ENCODE data around the gene F12.

Gene F12

DNA sequence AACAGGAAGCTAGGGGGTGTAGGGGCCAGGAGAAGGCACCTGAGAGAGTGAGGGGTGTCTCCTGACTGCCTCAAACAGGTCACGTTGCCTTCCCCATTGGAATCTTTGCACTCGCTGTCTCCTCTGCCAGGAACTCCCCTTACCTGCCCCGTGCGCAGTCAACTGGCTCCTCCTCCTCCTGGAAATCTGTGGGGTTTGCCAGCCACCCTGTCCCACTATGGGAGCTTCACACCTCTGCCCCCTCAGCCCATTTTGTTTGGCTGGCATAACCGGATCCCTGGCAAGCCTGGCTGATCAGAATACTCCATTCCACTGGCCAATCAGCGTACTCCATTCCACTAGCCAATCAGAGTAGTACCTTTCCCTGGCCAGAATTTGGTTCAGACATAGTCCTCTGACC is 35.6 kb downstream of the F12 start:
- Histone ChIP-seq H3K9ac (no peak overlapping the region), H3K4me1 (peaks cover 35 to 67% (median 48%) of the 10 kb centered on the region in 10 experiments), H3K4me2 (peak overlapping the region in 2 of 11 experiments; percentile 91 to 98; a peak in 2 of 22 replicates), H3K9me3 (replicated peaks in 1 of 11) (no peaks in the 10 kb centered on the region), H3K27me3 (no peaks in the 10 kb centered on the region), H3K4me3 (no peak overlapping the region), H3K36me3 (peaks cover 0 to 18% (median 1%) of the 10 kb centered on the region in 11 experiments; a peak in 13 of 22 replicates), H3K27ac (no peak overlapping the region), H4K20me1 (peaks cover 0 to 17% (median 0%) of the 10 kb centered on the region in 11 experiments; a peak in 8 of 22 replicates)
- no peak for TF ChIP-seq Cebpa-rat (IDR thresholded peaks at IDR 0.05)

DNA sequence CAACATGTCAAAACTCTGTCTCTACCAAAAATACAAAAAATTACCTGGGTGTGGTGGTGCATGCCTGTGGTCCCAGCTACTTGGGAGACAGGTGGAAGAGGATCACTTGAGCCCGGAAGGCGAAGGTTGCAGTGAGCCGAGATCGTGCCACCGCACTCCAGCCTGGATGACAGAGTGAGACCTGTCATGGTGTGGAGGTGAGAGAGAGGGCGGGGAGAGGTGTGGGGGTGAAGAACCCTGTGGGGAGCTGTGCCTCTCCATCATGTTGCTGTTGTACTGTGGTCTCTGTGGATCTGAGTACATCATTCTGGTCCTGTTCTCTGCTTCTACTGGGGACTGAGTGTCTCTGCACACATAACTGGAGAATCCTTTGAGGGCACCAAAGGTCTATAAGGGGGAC is 36.5 kb downstream of the F12 start:
- peak overlapping the region in 1 of 10 experiments; percentile 69; a peak in 2 of 20 replicates for H3K4me3 ChIP-seq
- peaks cover 5 to 27% (median 9%) of the 10 kb centered on the region in 11 experiments; a peak in 18 of 22 replicates for H3K36me3 ChIP-seq
- peak overlapping the region in 2 of 11 experiments; percentile 70 to 72; a peak in 2 of 22 replicates for H3K27ac ChIP-seq
- H3K4me1 ChIP-seq, result peaks cover 35 to 71% (median 53%) of the 10 kb centered on the region in 10 experiments
- H3K4me2 ChIP-seq, result peak overlapping the region; percentile 91 to 100 (median 98)
- peak overlapping the region in 2 of 11 experiments; percentile 75 to 80; a peak in 2 of 22 replicates for H3K9ac ChIP-seq
- no peaks in the 10 kb centered on the region for H3K9me3 ChIP-seq (replicated peaks in 1 of 11)
- no peaks in the 10 kb centered on the region for H3K27me3 ChIP-seq
- no peak for TF ChIP-seq Cebpa-rat (IDR thresholded peaks at IDR 0.05)
- peaks cover 0 to 23% (median 0%) of the 10 kb centered on the region in 11 experiments; a peak in 9 of 22 replicates for H4K20me1 ChIP-seq

DNA sequence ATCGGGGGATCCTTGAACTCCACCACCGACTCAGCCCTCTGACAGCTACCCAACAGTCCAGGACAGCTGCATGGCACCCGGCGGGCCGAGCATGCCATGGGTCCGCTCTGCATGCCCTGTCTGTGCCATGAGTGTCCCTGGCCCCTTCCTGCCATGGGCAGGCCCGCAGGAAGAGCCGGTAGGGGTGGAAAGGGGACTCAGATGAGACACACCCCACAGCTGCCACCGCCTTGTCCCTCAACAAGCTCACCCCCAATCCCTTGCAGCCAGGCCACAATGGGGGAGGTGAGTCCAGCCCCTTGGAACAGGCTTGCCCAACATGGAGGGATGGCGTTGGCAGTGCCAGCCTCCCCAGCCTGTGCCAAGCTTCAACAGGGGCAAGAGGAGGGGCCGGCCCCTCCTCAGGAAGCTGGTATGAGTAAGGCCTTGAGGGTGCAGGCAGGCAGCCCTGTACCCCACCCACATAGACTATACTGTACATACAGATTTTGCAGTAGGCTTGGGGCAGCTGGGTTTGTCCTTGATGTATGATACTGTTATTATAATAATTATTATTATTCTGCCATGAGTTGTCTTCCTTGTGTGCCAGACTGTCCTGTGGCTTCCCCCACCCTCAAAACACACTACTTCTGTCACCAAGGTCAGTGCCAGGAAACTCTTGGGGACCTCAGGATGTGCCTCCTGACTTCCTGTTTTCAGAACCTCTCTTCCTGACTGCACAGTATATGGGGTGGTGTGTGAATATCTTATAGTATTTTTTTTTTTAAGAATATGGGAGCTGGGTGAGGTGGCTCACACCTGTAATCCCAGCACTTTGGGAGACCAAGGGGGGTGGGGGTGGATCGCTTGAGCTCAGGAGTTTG is 37.1 kb downstream of the F12 start:
- Histone ChIP-seq H3K27ac (peak overlapping the region in 7 of 11 experiments; percentile 64 to 76 (median 72); a peak in 7 of 22 replicates), H3K4me2 (peak overlapping the region; percentile 91 to 100 (median 98)), H3K27me3 (no peaks in the 10 kb centered on the region), H3K4me1 (peaks cover 35 to 71% (median 53%) of the 10 kb centered on the region in 10 experiments), H3K4me3 (peak overlapping the region in 5 of 10 experiments; percentile 10 to 70 (median 68); a peak in 9 of 20 replicates), H3K36me3 (peaks cover 5 to 33% (median 15%) of the 10 kb centered on the region in 11 experiments; a peak in 18 of 22 replicates), H3K9ac (peak overlapping the region in 10 of 11 experiments; percentile 13 to 84 (median 81); a peak in 11 of 22 replicates), H4K20me1 (peaks cover 0 to 24% (median 0%) of the 10 kb centered on the region in 11 experiments; a peak in 9 of 22 replicates), H3K9me3 (replicated peaks in 1 of 11) (no peaks in the 10 kb centered on the region)
- TF ChIP-seq Cebpa-rat (IDR thresholded peaks at IDR 0.05), result no peak

DNA sequence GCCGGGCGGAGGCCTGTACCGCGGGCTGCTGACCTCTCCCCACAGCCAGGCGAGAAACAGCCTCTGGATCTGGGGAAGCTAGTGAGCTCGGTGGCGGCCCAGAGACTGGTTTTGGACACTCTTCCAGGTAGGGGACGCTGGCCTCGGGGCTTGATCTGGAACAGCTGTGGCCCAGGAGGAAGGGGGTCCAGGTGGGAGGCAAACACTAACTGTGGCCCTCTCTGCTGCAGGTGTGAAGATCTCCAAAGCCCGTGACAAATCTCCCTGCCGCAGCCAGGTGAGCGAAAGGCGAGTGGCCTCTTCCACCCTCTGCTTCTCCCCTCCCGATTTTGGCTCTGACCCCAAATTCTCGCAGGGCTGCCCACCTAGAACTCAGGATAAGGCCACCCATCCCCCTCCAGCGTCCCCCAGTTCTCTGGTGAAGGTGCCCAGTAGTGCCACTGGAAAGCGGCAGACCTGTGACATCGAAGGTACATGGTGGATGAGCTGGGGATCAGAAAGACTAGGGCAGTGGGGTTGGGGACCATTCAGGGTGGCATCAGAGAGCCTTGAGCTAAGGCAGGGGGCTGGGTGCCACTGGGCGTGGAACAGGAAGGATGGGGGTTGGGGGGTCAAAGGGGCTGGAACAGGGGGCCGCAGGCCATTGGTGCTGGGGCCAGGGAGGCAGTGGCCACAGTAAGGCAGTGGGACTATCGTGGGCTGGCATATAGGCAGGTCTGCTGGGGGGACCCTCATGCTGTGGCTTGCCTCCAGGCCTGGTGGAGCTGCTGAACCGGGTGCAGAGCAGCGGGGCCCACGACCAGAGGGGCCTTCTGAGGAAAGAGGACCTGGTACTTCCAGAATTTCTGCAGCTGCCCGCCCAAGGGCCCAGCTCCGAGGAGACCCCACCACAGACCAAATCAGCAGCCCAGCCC is 38.0 kb downstream of the F12 start:
- Histone ChIP-seq H3K4me2 (peak overlapping the region; percentile 91 to 100 (median 98)), H3K36me3 (peaks cover 5 to 35% (median 15%) of the 10 kb centered on the region in 11 experiments; a peak in 18 of 22 replicates), H4K20me1 (peaks cover 0 to 32% (median 0%) of the 10 kb centered on the region in 11 experiments; a peak in 9 of 22 replicates), H3K27ac (peak overlapping the region; percentile 60 to 76 (median 72)), H3K27me3 (no peaks in the 10 kb centered on the region), H3K9me3 (replicated peaks in 1 of 11) (no peaks in the 10 kb centered on the region), H3K4me1 (peaks cover 40 to 64% (median 53%) of the 10 kb centered on the region in 10 experiments), H3K4me3 (peak overlapping the region; percentile 60 to 70 (median 64)), H3K9ac (peak overlapping the region; percentile 69 to 84 (median 80))
- TF ChIP-seq Cebpa-rat (IDR thresholded peaks at IDR 0.05), result no peak

DNA sequence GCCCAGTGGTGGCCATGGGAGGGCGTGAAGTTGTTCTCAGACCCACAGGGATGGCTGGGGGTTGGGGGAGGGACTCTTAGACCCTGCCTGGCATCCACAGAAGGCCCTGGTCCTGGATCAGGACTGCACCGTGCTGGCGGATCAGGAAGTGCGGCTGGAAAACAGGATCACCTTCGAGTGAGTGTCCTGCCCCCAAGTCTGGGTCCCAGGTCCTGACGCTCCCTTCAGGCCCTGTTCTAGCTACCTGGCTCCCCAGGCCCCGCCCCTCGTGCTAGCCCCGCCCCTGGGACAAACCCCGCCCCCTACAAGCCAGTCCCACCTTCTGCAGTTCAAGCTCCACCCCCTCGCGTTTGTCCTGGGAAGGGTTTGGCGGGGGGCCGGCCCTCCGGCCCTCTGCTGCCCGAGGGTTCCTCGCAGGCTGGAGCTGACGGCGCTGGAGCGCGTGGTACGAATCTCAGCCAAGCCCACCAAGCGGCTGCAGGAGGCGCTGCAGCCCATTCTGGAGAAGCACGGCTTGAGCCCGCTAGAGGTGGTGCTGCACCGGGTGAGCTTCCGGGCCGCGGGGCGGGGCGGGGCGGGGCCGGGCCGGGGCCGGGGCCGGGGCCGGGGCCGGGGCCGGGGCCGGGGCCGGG is 38.8 kb downstream of the F12 start:
- Histone ChIP-seq H3K9ac (peak overlapping the region in 10 of 11 experiments; percentile 69 to 83 (median 80); a peak in 18 of 22 replicates), H3K9me3 (replicated peaks in 1 of 11) (no peaks in the 10 kb centered on the region), H3K4me2 (peak overlapping the region; percentile 91 to 100 (median 98)), H3K36me3 (peaks cover 5 to 35% (median 15%) of the 10 kb centered on the region in 11 experiments; a peak in 18 of 22 replicates), H3K4me3 (peak overlapping the region; percentile 60 to 70 (median 64)), H4K20me1 (peaks cover 0 to 40% (median 0%) of the 10 kb centered on the region in 11 experiments; a peak in 9 of 22 replicates), H3K4me1 (peaks cover 44 to 69% (median 53%) of the 10 kb centered on the region in 10 experiments), H3K27ac (peak overlapping the region in 10 of 11 experiments; percentile 60 to 76 (median 72); a peak in 14 of 22 replicates), H3K27me3 (no peaks in the 10 kb centered on the region)
- TF ChIP-seq Cebpa-rat (IDR thresholded peaks at IDR 0.05), result no peak

DNA sequence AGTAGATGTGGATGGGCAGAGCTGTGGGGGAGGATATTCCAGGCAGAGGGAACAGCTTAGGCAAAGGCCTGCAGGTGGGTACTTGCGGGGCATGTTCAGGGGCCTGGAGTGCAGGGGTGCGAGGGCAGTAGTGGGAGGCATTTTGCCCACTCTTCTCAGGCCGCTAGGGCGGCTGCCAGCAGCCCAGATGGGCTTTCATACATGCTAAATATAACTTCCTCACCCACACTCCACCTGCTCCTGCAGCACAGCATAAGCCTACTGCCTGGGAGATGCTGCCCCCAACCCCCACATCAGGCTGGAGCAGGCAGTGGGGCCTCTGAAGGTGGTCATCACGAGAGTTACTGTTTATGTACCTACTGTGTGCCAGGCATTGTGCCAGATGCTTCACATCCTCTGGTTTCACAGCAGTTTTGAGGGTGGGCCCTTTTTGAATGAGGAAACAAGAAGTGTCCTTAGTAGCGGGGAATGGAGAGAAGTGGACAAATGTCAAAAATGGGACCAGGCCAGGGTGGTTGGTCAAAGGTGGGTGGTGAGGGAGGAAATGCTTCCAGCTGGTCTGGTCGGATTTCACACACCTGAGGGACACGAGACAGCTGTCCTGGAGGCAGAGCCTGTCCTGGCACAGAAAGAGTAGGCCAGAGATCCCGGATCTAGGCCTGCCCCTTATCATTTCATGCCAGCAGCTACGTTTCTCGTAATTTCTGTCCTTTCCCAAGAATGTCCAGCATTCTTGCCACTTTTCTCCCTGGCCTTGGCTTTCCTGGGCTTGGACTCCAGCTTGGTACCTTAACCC is 39.5 kb downstream of the F12 start:
- TF ChIP-seq Cebpa-rat (IDR thresholded peaks at IDR 0.05), result no peak
- peaks cover 5 to 35% (median 15%) of the 10 kb centered on the region in 11 experiments; a peak in 18 of 22 replicates for H3K36me3 ChIP-seq
- H3K9ac ChIP-seq, result peak overlapping the region in 5 of 11 experiments; percentile 4 to 49 (median 31); a peak in 8 of 22 replicates
- H3K4me1 ChIP-seq, result peaks cover 42 to 70% (median 50%) of the 10 kb centered on the region in 10 experiments
- H3K4me3 ChIP-seq, result no peak overlapping the region
- H3K4me2 ChIP-seq, result peak overlapping the region; percentile 21 to 99 (median 64)
- peak overlapping the region in 6 of 11 experiments; percentile 0 to 52 (median 17); a peak in 7 of 22 replicates for H3K27ac ChIP-seq
- H3K27me3 ChIP-seq, result no peaks in the 10 kb centered on the region
- H3K9me3 ChIP-seq (replicated peaks in 1 of 11), result no peaks in the 10 kb centered on the region
- peaks cover 0 to 44% (median 0%) of the 10 kb centered on the region in 11 experiments; a peak in 9 of 22 replicates for H4K20me1 ChIP-seq
